H1 (cell line): ENCODE results near the gene CCNK. TPM values are rescaled to one million over a fixed set of nuclear protein-coding genes. Genes with fewer than 3 reads are reported as not detected.

Source experiments
- EP300 ChIP-seq, 2 experiments: IDR thresholded peaks; 1 replicate in 1 of 2; 2 replicates in 1 of 2; pipeline ENCODE4 v1.6.1; 2011 to 2012; ENCODE audit warnings: low read depth in 2 of 2, low read length in 2 of 2, mild to moderate bottlenecking in 2 of 2, borderline replicate concordance in 1 of 2, inconsistent platforms in 1 of 2, moderate library complexity in 1 of 2
- polyA plus RNA-seq, 7 experiments: library from polyadenylated mRNA; depleted of rRNA in 3 of 7; stranded (reverse) in 5 of 7; unstranded in 2 of 7; fragments of >200 nt in 5 of 7; fragments of 200-250 nt in 2 of 7; gene quantifications; 1 replicate in 5 of 7; 2 replicates in 1 of 7; 4 replicates in 1 of 7; pipeline versions ENCODE4 v1.2.1 to v1.2.3, GENCODE V29; 2011 to 2013; ENCODE audit warnings: missing spikeins in 2 of 7, mixed read lengths in 2 of 7
- total RNA-seq: library from RNA; stranded (reverse); fragmentation: NEBNext Ultra II Directional; extraction: Animal tissue kit (Norgen Biotek cat#: 25700); gene quantifications from 2 replicates; pipeline ENCODE4 v1.2.1, GENCODE V29; 2021

CCNK gene
- total and polyA plus RNA-seq, 2 of the 8 experiments (the other 6 are each of a cell fraction or from before 2014, with no cell fraction given): 10.7 to 82.7 TPM

GRCh38 chr14:99465288-99465687 is 15.9 kb upstream of the CCNK start (continued):
- no peak for TF ChIP-seq EP300 (IDR thresholded peaks at IDR 0.05; ENCODE audit: borderline replicate concordance in 1 of 2, low read depth in 2 of 2, low read length in 2 of 2)
- TF ChIP-seq, all 59 proteins: peak for 0
